ENCODE results near the gene SLC35C1. TPM values are rescaled to one million over a fixed set of nuclear protein-coding genes. Genes with fewer than 3 reads are reported as not detected.

SLC35C1 gene
- total and polyA plus RNA-seq, 2 of the 8 experiments (the other 6 are each of a cell fraction or from before 2014, with no cell fraction given) = 4.6 to 10.6 TPM

GRCh38 chr11:45766469-45766868 lies 38.5 kb upstream of the SLC35C1 start (continued):
- TF ChIP-seq CHD7 (IDR thresholded peaks at IDR 0.05; ENCODE audit: insufficient replicate concordance, low read length) = no peak
- no peak for TF ChIP-seq ZNF274 (IDR thresholded peaks at IDR 0.05; ENCODE audit: borderline replicate concordance, extremely low read depth, low read length)
- no peak for TF ChIP-seq CBX8 (IDR thresholded peaks at IDR 0.05; ENCODE audit: borderline replicate concordance, low read depth, low read length)
- no peak for TF ChIP-seq BCL11A (IDR thresholded peaks at IDR 0.05; ENCODE audit: low read depth in 2 of 2, low read length in 2 of 2)
- TF ChIP-seq SIX5 (IDR thresholded peaks at IDR 0.05; ENCODE audit: low read depth, low read length) = no peak

All from H1 (cell line).